HG02840 (cell line): ENCODE results near the gene ALDH1L2.

Source experiments
- ATAC-seq: cut with Tn5 transposase; IDR thresholded peaks from one replicate; pipeline ENCODE4 v1.9.1; 2021; ENCODE audit warnings: mild to moderate bottlenecking, moderate library complexity, moderate number of reproducible peaks; ENCODE audit not compliant: unreplicated experiment, low FRiP score

The ALDH1L2 gene

DNA sequence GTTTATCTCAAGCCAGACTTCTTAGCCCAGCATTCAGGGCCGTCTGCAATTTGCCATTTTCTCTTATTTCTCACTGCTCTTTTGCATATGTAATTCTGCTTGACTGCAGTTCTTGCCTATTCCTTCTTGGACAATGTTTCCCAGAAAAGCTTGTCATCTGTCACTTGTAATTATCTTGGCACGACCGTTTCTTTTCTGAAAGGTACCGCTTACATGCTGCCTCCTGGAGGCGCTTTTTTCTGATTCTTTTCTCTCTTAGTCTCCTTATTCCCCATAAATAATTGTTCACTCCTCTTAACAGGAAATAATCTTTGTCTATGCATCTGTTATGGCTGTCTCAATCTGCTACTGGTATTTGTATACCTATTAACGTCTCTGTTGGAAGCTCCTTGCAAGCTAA, 1.2 kb upstream of the ALDH1L2 start:
- ATAC-seq = no peak

- no peak for ATAC-seq
Measured at GRCh38 chr12:105083551-105084105, 630 bp downstream of the ALDH1L2 start.

DNA sequence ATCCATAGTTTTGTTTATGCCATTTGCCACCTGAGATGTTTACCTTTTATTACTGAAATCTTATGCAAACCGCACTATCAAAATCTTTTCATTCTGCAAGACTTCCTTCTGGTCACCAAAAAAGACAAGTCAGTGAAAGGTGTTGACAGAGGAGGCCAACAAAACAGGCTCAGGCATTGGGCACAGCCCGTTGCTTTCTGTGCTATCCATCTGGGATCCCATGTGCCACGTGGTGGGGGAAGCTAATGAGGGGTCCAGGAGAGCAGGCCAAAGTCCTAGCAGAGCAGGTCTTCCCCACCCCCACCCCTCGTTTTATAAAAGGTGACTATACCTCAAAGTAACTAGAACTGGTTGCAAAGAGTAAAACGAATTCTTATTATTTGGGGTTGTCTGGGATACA, 1.2 kb downstream of the ALDH1L2 start:
- no peak for ATAC-seq

GRCh38 chr12:105078712-105079570, 5.3 kb downstream of the ALDH1L2 start:
- no peak for ATAC-seq

GRCh38 chr12:105077435-105077834, 6.8 kb downstream of the ALDH1L2 start:
- ATAC-seq = no peak

GRCh38 chr12:105076913-105077312, 7.3 kb downstream of the ALDH1L2 start:
- no peak for ATAC-seq

GRCh38 chr12:105076098-105076497, 8.2 kb downstream of the ALDH1L2 start:
- no peak for ATAC-seq

DNA sequence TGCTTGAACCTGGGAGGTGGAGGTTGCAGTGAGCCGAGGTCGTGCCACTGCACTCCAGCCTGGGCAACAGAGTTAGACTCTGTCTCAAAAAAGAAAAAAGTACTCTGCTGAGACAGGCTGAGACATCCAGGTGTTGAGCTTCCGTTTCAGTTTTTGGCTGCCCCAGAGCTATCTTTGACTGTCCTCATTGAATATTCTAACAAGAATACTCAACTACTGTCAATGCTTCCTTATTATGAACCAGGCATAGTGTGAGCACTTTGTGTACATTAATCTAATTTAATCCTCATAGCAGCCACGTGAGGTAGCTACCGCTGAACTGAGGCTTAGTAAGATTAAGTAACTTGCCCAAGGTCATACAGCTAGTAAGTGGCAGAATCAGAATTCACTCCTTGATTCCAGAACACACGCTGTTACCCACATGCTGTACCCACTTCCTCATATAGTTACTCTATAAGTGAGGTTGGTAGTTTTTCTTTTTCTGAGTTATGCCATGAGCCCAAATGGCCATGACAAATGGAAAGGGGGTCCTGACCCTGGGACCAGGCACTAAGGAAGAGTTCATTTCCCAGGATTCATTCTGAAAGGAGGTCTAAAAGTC, 11.3 kb downstream of the ALDH1L2 start:
- no peak for ATAC-seq

- ATAC-seq = no peak
Measured at GRCh38 chr12:105071981-105072380, 12.3 kb downstream of the ALDH1L2 start.

DNA sequence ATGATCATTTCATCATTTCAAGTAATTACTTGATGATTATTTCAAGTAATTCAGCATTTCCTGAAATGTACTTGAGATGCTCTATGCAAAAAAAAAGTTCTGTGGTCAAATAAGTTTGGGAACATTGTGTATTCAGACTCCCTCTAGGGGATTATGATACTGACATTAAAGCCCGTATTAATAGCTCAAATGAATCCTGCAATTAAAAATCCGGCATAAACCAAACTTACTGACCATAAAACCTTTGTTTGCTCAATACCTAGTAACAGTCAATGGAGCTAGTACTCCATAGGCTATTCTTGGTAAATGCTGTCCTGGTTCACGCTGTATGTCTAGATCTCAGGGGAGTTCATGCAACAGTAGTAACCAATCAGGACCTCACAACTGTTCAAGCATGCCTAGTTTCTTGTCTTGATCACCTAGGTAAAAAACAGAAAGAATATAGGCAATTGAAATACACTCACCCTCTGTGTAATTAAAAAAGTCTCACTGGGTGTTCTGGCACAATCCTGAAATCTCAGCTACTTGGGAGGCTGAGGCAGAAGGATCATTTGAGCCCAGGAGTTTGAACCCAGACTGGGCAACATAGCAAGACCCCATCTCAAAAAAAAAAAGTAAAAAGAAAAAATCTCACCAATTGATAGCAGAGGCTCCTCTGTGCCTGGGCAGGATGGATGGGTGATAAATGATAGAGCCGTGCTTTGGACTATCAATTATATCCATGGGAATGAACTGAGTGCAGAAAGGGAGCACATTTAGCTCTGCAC, 14.1 kb downstream of the ALDH1L2 start:
- no peak for ATAC-seq

GRCh38 chr12:105067511-105068031, 16.7 kb downstream of the ALDH1L2 start:
- no peak for ATAC-seq

- ATAC-seq = no peak
Measured at GRCh38 chr12:105064564-105065178, 19.6 kb downstream of the ALDH1L2 start.

- no peak for ATAC-seq
Measured at GRCh38 chr12:105060715-105061378, 23.4 kb downstream of the ALDH1L2 start.

GRCh38 chr12:105057174-105057573, 27.1 kb downstream of the ALDH1L2 start:
- no peak for ATAC-seq

DNA sequence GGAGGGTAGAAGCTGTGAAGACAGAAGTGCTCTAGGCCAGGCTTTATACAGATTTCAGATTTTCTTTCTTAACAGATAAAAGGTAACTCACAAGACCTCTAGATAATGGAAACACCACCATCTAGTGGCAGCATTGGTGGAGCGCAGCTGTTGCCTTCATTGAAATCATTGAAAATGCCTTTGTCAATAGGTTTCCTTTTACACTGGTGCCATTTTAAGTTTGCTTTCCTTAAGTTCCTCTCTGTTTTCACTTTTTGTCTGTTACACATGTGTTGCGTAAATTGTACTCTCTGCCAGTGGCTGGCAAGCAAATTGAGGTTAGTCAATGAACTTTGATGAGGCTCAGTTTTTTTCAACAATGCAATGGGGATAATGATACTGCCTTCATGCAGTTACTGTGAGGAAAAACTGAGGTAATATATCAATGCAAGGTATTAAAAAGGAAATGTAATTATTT, 31.1 kb downstream of the ALDH1L2 start:
- ATAC-seq = no peak

GRCh38 chr12:105051981-105052380, 32.3 kb downstream of the ALDH1L2 start:
- ATAC-seq = no peak

- ATAC-seq = no peak
Measured at GRCh38 chr12:105048315-105048714, 35.9 kb downstream of the ALDH1L2 start.

GRCh38 chr12:105047308-105047707, 37.0 kb downstream of the ALDH1L2 start:
- no peak for ATAC-seq

DNA sequence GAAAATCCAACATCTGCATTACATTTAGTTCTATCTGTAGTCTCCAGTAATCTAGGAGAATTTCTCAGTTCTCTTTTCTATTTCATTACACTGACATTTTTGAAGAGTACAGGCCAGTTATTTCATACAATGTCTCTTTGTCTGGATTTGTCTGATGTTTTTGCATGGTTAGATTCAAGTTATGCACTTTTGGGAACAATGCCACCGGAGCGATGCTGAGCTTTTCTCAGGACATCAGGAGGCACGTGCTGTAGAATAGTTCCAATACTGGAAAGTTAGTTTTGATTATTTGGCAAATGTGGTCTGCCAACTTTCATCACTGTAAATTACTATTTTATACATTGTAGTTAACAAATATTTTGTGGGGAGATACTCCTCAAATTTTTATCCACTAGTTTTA, 43.1 kb downstream of the ALDH1L2 start:
- ATAC-seq = no peak

DNA sequence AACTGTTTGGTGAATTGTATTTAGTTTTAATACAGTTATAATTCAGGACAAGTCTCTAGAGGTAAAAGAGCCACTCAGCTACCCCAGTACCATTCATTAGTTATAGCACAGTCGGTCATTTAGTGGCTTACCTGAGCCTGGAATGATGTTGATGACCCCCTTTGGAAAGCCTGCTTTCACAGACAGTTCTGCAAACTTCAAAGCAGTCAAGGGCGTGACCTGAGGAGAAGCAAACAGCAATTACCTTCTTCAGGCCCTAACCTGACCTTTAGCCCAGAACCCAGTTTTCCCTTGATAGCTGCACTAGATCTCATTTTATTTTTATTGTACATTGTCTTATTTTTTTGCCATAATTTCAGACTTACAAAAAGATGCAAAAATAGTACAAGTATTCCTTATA, 43.8 kb downstream of the ALDH1L2 start:
- no peak for ATAC-seq
